Adipocyte (in vitro differentiated cells): ENCODE data around the gene CALM3.
"Not testable (repeated sequence)": the region's sequence is repeated elsewhere in the genome, so short reads cannot be mapped to it uniquely, and the experiment has no call there.

Source experiments
- DNase-seq: peaks from one replicate; pipeline ENCODE4 v3.0.0-alpha.2; 2015; ENCODE audit warnings: low read depth
- H3K27me3 ChIP-seq: replicated peaks from 2 replicates; pipeline ENCODE4 v1.7.0; 2013; ENCODE audit warnings: mild to moderate bottlenecking, low read length, moderate library complexity; ENCODE audit not compliant: control insufficient read depth, insufficient read depth
- H3K36me3 ChIP-seq: 2 replicates; pipeline ENCODE4 v1.7.0; 2013; ENCODE audit warnings: low read length, mild to moderate bottlenecking, moderate library complexity; ENCODE audit not compliant: control insufficient read depth, insufficient read depth, severe bottlenecking
- H3K4me1 ChIP-seq: 2 replicates; pipeline ENCODE4 v1.7.0; 2013; ENCODE audit warnings: mild to moderate bottlenecking, low read length, moderate library complexity; ENCODE audit not compliant: control insufficient read depth, insufficient read depth
- H3K4me3 ChIP-seq: 2 replicates; pipeline ENCODE4 v1.7.0; 2013; ENCODE audit warnings: mild to moderate bottlenecking, low read length, moderate library complexity
- H3K9ac ChIP-seq: 2 replicates; pipeline ENCODE4 v1.7.0; 2013; ENCODE audit warnings: mild to moderate bottlenecking, low read length, moderate library complexity
- H3K9me3 ChIP-seq: 2 replicates; pipeline ENCODE4 v1.7.0; 2013; ENCODE audit warnings: mild to moderate bottlenecking, low read length, moderate library complexity; ENCODE audit not compliant: control insufficient read depth

CALM3 gene

GRCh38 chr19:46601318-46602224 lies at the start of gene CALM3:
Gene CALM3, plus strand, starts transcription at chr19:46601330. Its CDS starts 105 bp downstream, at chr19:46601435.
- Histone ChIP-seq H3K4me3 (peak within 1 kb of the TSS; percentile 95), H3K9ac (peak within 1 kb of the TSS; percentile 96), H3K27me3 (no peaks in the 10 kb centered on the region), H3K36me3 (peaks cover 11% of the 10 kb centered on the region), H3K9me3 (peaks cover 6% of the 10 kb centered on the region), H3K4me1 (peaks cover 30% of the 10 kb centered on the region)
- DNase-seq, result peak; percentile 47

- DNase-seq, result no peak
- no peak overlapping the region for H3K4me3 ChIP-seq
These were observed 48.2 kb upstream of the CALM3 start for GRCh38 chr19:46552891-46553290.

GRCh38 chr19:46554161-46554560 lies 47.0 kb upstream of the CALM3 start:
- Histone ChIP-seq H3K4me1 (no peaks in the 10 kb centered on the region), H3K36me3 (no peaks in the 10 kb centered on the region), H3K4me3 (no peak overlapping the region), H3K9me3 (peaks cover 31% of the 10 kb centered on the region), H3K9ac (no peak overlapping the region), H3K27me3 (no peaks in the 10 kb centered on the region)
- no peak for DNase-seq

More at GRCh38 chr19:46552891-46553290, 48.2 kb upstream of the CALM3 start:
- H3K9me3 ChIP-seq, result peaks cover 33% of the 10 kb centered on the region
- no peaks in the 10 kb centered on the region for H3K4me1 ChIP-seq
- H3K9ac ChIP-seq, result no peak overlapping the region
- no peaks in the 10 kb centered on the region for H3K27me3 ChIP-seq
- H3K36me3 ChIP-seq, result no peaks in the 10 kb centered on the region

GRCh38 chr19:46555628-46556280 lies 45.4 kb upstream of the CALM3 start:
- Histone ChIP-seq H3K9me3 (peaks cover 15% of the 10 kb centered on the region), H3K4me3 (no peak overlapping the region), H3K27me3 (no peaks in the 10 kb centered on the region), H3K36me3 (no peaks in the 10 kb centered on the region), H3K4me1 (no peaks in the 10 kb centered on the region), H3K9ac (no peak overlapping the region)
- DNase-seq, result no peak

- H3K9ac ChIP-seq, DNase-seq, H3K4me3 ChIP-seq, H3K36me3 ChIP-seq, H3K27me3 ChIP-seq, H3K4me1 ChIP-seq, H3K9me3 ChIP-seq: not testable (repeated sequence)
These were observed 44.7 kb upstream of the CALM3 start for GRCh38 chr19:46556471-46556870.

- Histone ChIP-seq H3K4me1 (no peaks in the 10 kb centered on the region), H3K9ac (no peak overlapping the region), H3K4me3 (no peak overlapping the region), H3K36me3 (no peaks in the 10 kb centered on the region), H3K27me3 (no peaks in the 10 kb centered on the region), H3K9me3 (peaks cover 7% of the 10 kb centered on the region)
- no peak for DNase-seq
These were observed 41.9 kb upstream of the CALM3 start for GRCh38 chr19:46559203-46559602.

GRCh38 chr19:46559675-46560074 lies 41.5 kb upstream of the CALM3 start:
- not testable (repeated sequence) for H3K27me3 ChIP-seq, H3K9me3 ChIP-seq, H3K9ac ChIP-seq, H3K4me3 ChIP-seq, H3K4me1 ChIP-seq, DNase-seq, H3K36me3 ChIP-seq

GRCh38 chr19:46564701-46565100 lies 36.4 kb upstream of the CALM3 start:
- Histone ChIP-seq H3K4me3 (no peak overlapping the region), H3K9ac (no peak overlapping the region), H3K4me1 (no peaks in the 10 kb centered on the region), H3K27me3 (no peaks in the 10 kb centered on the region), H3K9me3 (peaks cover 3% of the 10 kb centered on the region), H3K36me3 (no peaks in the 10 kb centered on the region)
- no peak for DNase-seq

- H3K9me3 ChIP-seq, result peaks cover 3% of the 10 kb centered on the region
- H3K9ac ChIP-seq, result no peak overlapping the region
- no peak overlapping the region for H3K4me3 ChIP-seq
- peaks cover 3% of the 10 kb centered on the region for H3K4me1 ChIP-seq
- no peaks in the 10 kb centered on the region for H3K36me3 ChIP-seq
- H3K27me3 ChIP-seq, result no peaks in the 10 kb centered on the region
- DNase-seq, result peak; percentile 2
These were observed 29.6 kb upstream of the CALM3 start for GRCh38 chr19:46571495-46571894.

GRCh38 chr19:46573679-46574498 lies 27.2 kb upstream of the CALM3 start:
- peaks cover 3% of the 10 kb centered on the region for H3K9me3 ChIP-seq
- DNase-seq, result no peak
- H3K4me3 ChIP-seq, result no peak overlapping the region
- H3K9ac ChIP-seq, result no peak overlapping the region
- H3K36me3 ChIP-seq, result no peaks in the 10 kb centered on the region
- H3K27me3 ChIP-seq, result no peaks in the 10 kb centered on the region
- peaks cover 3% of the 10 kb centered on the region for H3K4me1 ChIP-seq

GRCh38 chr19:46574533-46574932 lies 26.6 kb upstream of the CALM3 start:
- Histone ChIP-seq H3K4me3 (no peak overlapping the region), H3K27me3 (no peaks in the 10 kb centered on the region), H3K36me3 (no peaks in the 10 kb centered on the region), H3K4me1 (peaks cover 3% of the 10 kb centered on the region), H3K9me3 (no peaks in the 10 kb centered on the region), H3K9ac (no peak overlapping the region)
- DNase-seq, result peak; percentile 25
